ENCODE measurements around the gene LYZL4.

LYZL4 gene

DNA sequence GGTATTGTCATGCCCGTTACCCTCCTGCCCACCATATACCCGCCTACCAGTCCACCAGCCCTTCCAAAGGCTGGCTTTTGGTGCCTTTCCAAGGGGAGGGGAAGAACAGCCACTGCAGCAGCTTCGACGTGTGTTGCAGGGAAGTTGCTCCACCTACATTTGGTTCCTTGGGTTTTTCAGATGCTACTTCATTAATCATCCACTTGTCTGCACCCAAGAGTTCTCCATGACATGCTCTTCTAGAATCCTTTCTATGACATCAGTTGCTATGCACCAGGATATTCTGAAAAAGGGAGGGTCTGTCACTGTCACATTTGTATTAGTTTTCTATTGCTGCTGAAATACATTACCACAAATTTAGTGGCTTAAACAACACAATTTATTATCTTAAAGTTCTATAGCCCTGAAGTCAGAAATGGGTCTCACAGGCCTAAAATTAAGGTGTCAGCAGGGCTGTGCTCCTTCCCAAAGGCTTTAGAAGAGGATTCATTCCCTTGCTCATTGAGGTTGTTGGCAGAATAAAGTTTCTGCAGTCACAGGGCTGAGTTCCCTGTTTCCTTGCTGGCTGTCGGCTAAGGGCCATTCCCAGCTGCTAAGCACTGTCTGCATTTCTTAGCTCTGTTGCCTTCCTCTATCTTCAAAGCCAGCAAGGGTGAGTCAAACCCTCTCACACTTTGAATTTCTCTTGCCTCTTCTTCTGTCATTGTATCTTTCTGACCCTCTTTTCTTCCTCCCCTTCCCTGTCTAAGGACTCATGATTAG is at the start of gene LYZL4:
TSS of gene LYZL4 (minus strand) at position 241 of the 762 bp plus-strand sequence. CDS start 3,359 bp downstream, outside the sequence.
- no peak within 1 kb of the TSS for H3K4me2 ChIP-seq (ENCODE audit: low read length)
- no peaks in the 10 kb centered on the region for H3K79me2 ChIP-seq (ENCODE audit: control insufficient read depth, low read length)
- H3K9me2 ChIP-seq (replicated peaks; ENCODE audit: control insufficient read depth, low read length), result no peaks in the 10 kb centered on the region
- H3K4me1 ChIP-seq (ENCODE audit: control insufficient read depth, low read length), result no peaks in the 10 kb centered on the region
- no peaks in the 10 kb centered on the region for H3K36me3 ChIP-seq (ENCODE audit: control insufficient read depth, low read length)
- no peaks in the 10 kb centered on the region for H4K20me1 ChIP-seq (ENCODE audit: control insufficient read depth, insufficient read depth, low read depth, low read length)
- H3K27me3 ChIP-seq (ENCODE audit: control insufficient read depth, low read length), result no peaks in the 10 kb centered on the region
- no peak within 1 kb of the TSS for H3K27ac ChIP-seq (ENCODE audit: low read depth, low read length)
- no peak within 1 kb of the TSS for H3K4me3 ChIP-seq (ENCODE audit: low read length)
- no peak for TF ChIP-seq EZH2phosphoT487 (IDR thresholded peaks at IDR 0.05; ENCODE audit: borderline replicate concordance, low read length)
- TF ChIP-seq, protein P1, sequence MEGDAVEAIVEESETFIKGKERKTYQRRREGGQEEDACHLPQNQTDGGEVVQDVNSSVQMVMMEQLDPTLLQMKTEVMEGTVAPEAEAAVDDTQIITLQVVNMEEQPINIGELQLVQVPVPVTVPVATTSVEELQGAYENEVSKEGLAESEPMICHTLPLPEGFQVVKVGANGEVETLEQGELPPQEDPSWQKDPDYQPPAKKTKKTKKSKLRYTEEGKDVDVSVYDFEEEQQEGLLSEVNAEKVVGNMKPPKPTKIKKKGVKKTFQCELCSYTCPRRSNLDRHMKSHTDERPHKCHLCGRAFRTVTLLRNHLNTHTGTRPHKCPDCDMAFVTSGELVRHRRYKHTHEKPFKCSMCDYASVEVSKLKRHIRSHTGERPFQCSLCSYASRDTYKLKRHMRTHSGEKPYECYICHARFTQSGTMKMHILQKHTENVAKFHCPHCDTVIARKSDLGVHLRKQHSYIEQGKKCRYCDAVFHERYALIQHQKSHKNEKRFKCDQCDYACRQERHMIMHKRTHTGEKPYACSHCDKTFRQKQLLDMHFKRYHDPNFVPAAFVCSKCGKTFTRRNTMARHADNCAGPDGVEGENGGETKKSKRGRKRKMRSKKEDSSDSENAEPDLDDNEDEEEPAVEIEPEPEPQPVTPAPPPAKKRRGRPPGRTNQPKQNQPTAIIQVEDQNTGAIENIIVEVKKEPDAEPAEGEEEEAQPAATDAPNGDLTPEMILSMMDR (IDR thresholded peaks at IDR 0.05; ENCODE audit: low read depth, low read length, poor library complexity, severe bottlenecking), result no peak
- no peaks in the 10 kb centered on the region for H3K9me3 ChIP-seq (ENCODE audit: control insufficient read depth, insufficient read depth, low read length)
- H3F3A ChIP-seq (ENCODE audit: control insufficient read depth, insufficient read depth), result no peaks in the 10 kb centered on the region

- TF ChIP-seq, protein P1 (IDR thresholded peaks at IDR 0.05; ENCODE audit: low read depth, low read length, poor library complexity, severe bottlenecking), result no peak
- no peak for TF ChIP-seq EZH2phosphoT487 (IDR thresholded peaks at IDR 0.05; ENCODE audit: borderline replicate concordance, low read length)
- Histone ChIP-seq H3F3A (ENCODE audit: control insufficient read depth, insufficient read depth) (no peaks in the 10 kb centered on the region), H3K4me1 (ENCODE audit: control insufficient read depth, low read length) (no peaks in the 10 kb centered on the region), H3K36me3 (ENCODE audit: control insufficient read depth, low read length) (no peaks in the 10 kb centered on the region), H3K27me3 (ENCODE audit: control insufficient read depth, low read length) (peaks cover 13% of the 10 kb centered on the region), H3K4me3 (ENCODE audit: low read length) (no peak overlapping the region), H3K9me3 (ENCODE audit: control insufficient read depth, insufficient read depth, low read length) (no peaks in the 10 kb centered on the region), H4K20me1 (ENCODE audit: control insufficient read depth, insufficient read depth, low read depth, low read length) (no peaks in the 10 kb centered on the region), H3K27ac (ENCODE audit: low read depth, low read length) (no peak overlapping the region), H3K4me2 (ENCODE audit: low read length) (no peak overlapping the region), H3K79me2 (ENCODE audit: control insufficient read depth, low read length) (no peaks in the 10 kb centered on the region), H3K9me2 (replicated peaks; ENCODE audit: control insufficient read depth, low read length) (no peaks in the 10 kb centered on the region; the same call in 1 of the 2 replicates)
Observed at GRCh38 chr3:42459151-42459550, 48.7 kb upstream of the LYZL4 start.

GRCh38 chr3:42456211-42456610 is 45.8 kb upstream of the LYZL4 start:
- Histone ChIP-seq H3K36me3 (ENCODE audit: control insufficient read depth, low read length) (no peaks in the 10 kb centered on the region), H3K4me2 (ENCODE audit: low read length) (no peak overlapping the region), H3F3A (ENCODE audit: control insufficient read depth, insufficient read depth) (no peaks in the 10 kb centered on the region), H3K27me3 (ENCODE audit: control insufficient read depth, low read length) (peaks cover 13% of the 10 kb centered on the region), H3K9me3 (ENCODE audit: control insufficient read depth, insufficient read depth, low read length) (no peaks in the 10 kb centered on the region), H3K27ac (ENCODE audit: low read depth, low read length) (no peak overlapping the region), H3K4me3 (ENCODE audit: low read length) (no peak overlapping the region), H3K9me2 (replicated peaks; ENCODE audit: control insufficient read depth, low read length) (no peaks in the 10 kb centered on the region; the same call in 1 of the 2 replicates), H3K4me1 (ENCODE audit: control insufficient read depth, low read length) (no peaks in the 10 kb centered on the region), H4K20me1 (ENCODE audit: control insufficient read depth, insufficient read depth, low read depth, low read length) (no peaks in the 10 kb centered on the region), H3K79me2 (ENCODE audit: control insufficient read depth, low read length) (no peaks in the 10 kb centered on the region)
- TF ChIP-seq, protein P1 (IDR thresholded peaks at IDR 0.05; ENCODE audit: low read depth, low read length, poor library complexity, severe bottlenecking), result no peak
- TF ChIP-seq EZH2phosphoT487 (IDR thresholded peaks at IDR 0.05; ENCODE audit: borderline replicate concordance, low read length), result no peak
